ENCODE measurements around the gene BCAP31.

BCAP31 gene

DNA sequence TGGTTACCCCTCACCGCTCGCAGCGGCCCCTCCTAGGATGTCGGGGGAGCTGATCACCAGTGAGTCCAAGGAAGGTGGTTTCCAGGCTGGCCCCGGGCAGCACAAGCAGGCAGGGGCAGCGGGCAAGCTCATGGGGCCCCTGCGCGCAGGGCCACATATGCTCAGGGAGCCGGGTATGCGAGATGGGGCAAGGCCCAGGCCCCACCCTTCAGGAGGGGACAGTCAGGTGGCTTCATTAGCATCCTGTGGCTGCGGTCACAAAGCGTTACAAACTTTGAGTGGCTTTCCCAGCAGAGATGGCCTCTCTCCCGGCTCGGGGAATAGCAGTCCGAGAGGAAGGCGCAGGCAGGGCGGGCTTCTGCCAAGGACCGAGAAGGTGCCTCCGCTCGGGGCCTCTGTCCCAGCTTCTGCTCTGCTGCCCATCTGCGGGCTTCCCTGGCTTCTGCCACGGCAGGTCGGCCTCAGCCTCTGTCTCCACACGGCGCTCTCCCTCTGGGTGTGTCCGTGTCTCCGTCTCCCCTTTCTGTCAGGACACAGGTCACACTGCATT, 13.9 kb upstream of the BCAP31 start:
- TF ChIP-seq ZFX (IDR thresholded peaks at IDR 0.05), result no peak
- TF ChIP-seq, protein P1, sequence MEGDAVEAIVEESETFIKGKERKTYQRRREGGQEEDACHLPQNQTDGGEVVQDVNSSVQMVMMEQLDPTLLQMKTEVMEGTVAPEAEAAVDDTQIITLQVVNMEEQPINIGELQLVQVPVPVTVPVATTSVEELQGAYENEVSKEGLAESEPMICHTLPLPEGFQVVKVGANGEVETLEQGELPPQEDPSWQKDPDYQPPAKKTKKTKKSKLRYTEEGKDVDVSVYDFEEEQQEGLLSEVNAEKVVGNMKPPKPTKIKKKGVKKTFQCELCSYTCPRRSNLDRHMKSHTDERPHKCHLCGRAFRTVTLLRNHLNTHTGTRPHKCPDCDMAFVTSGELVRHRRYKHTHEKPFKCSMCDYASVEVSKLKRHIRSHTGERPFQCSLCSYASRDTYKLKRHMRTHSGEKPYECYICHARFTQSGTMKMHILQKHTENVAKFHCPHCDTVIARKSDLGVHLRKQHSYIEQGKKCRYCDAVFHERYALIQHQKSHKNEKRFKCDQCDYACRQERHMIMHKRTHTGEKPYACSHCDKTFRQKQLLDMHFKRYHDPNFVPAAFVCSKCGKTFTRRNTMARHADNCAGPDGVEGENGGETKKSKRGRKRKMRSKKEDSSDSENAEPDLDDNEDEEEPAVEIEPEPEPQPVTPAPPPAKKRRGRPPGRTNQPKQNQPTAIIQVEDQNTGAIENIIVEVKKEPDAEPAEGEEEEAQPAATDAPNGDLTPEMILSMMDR (conservative IDR thresholded peaks at IDR 0.05), result no peak
- no peak overlapping the region for H3K27ac ChIP-seq

GRCh38 chrX:153736871-153737441, 12.8 kb upstream of the BCAP31 start:
- TF ChIP-seq, protein P1 (conservative IDR thresholded peaks at IDR 0.05), result no peak
- TF ChIP-seq ZFX (IDR thresholded peaks at IDR 0.05), result no peak
- H3K27ac ChIP-seq, result no peak overlapping the region

DNA sequence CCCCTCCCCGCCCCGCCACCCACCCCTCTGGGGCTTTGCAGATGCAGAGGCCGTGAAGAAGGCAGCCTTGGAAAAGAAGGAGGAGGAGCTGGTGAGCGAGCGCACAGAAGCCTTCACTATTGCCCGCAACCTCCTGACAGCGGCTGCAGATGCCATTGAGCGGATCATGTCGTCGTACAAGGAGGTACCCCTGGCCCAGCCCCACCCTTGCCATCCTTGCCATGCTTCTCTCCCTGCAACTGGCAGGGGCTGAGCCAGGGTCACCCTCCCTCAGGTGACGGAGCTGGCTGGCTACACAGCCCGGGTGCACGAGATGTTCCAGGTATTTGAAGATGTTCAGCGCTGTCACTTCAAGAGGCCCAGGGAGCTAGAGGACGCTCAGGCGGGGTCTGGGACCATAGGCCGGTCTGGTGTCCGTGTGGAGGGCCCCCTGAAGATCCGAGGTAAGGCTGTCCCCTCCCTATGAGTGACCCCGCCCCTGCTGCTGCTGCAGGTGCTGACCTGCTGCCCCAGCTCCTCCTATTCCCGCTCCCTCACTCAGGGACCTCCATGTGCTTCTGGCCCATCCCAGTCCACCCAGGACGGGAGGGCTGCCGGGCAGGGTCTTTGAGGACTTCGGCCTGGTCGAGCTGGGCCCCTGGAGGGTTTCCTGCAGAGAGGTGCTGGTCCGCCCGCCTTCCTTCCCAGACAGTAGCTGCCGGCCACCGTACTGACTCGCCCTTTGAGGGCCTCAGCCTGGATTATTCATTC, 12.1 kb upstream of the BCAP31 start:
- no peak overlapping the region for H3K27ac ChIP-seq
- no peak for TF ChIP-seq ZFX (IDR thresholded peaks at IDR 0.05)
- TF ChIP-seq, protein P1 (conservative IDR thresholded peaks at IDR 0.05), result no peak

DNA sequence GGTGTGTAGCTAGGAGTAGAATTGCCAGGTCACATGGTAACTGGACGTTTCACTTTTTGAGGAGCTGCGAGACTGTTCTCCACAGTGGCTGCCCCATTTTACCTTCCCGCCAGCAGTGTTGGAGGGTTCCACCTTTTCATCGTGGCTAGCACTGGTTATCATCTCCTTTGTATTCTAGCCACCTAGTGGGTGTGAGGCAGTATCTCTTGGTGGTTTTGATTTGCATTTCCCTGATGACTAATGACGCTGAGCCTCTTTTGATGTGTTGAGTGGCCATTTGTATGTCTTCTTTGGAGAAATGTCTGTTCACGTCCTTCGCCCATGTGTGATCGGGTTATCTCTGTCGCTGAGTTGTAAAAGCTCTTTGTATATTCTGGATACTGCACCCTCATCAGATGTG, 11.1 kb upstream of the BCAP31 start:
- H3K27ac ChIP-seq, result no peak overlapping the region
- TF ChIP-seq, protein P1 (conservative IDR thresholded peaks at IDR 0.05), result no peak
- TF ChIP-seq ZFX (IDR thresholded peaks at IDR 0.05), result no peak

DNA sequence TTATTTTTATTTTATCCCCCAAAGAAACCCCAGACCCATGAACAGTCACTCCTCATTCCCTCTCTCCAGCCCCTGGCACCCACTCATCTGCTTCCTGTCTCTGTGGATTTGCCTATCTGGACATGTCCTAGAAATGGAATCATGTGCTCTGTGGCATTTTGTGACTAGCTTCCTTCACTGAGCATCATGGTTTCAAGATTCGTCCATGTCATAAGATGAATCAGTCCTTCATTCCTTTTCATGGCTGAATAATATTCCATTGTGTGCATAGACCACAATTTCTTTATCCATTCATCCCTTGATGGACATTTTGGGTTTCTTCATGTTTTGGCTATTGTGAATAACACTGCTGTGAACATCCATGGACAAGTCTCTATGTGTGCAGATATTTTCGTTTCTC, 10.7 kb upstream of the BCAP31 start:
- H3K27ac ChIP-seq, result no peak overlapping the region
- no peak for TF ChIP-seq ZFX (IDR thresholded peaks at IDR 0.05)
- TF ChIP-seq, protein P1 (conservative IDR thresholded peaks at IDR 0.05), result no peak

GRCh38 chrX:153733651-153734240, 9.6 kb upstream of the BCAP31 start:
- TF ChIP-seq ZFX (IDR thresholded peaks at IDR 0.05), result no peak
- TF ChIP-seq, protein P1 (conservative IDR thresholded peaks at IDR 0.05), result no peak
- no peak overlapping the region for H3K27ac ChIP-seq

DNA sequence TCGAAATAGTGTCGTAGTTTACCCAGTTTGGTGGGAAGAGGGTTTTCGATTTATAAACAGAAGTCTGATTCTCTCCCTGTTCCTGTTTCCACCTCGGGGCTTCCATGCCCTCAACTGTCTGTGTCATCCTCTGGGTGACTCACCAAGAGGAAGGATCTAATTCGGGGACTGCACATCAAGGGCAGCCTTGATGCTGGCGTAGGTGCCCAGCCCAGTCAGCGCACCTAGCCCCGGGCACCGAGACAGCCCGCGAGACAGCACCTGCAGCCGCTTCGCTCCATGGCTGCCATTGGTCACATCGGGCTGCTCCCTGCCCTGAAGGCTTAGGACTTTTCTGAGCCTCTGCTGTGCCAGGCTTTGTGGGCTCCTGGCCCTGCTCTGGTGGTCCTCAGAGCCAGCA, 8.2 kb upstream of the BCAP31 start:
- TF ChIP-seq, protein P1 (conservative IDR thresholded peaks at IDR 0.05), result no peak
- no peak for TF ChIP-seq ZFX (IDR thresholded peaks at IDR 0.05)
- H3K27ac ChIP-seq, result no peak overlapping the region
